GM03348 (cell line): ENCODE measurements around the gene RER1.
A peak's percentile ranks its signal among the peaks of the same experiment; 100 is the strongest.

Experiments
- DNase-seq: peaks from one replicate; pipeline ENCODE4 v3.0.0; 2012; ENCODE audit warnings: low spot score

The RER1 gene

DNA sequence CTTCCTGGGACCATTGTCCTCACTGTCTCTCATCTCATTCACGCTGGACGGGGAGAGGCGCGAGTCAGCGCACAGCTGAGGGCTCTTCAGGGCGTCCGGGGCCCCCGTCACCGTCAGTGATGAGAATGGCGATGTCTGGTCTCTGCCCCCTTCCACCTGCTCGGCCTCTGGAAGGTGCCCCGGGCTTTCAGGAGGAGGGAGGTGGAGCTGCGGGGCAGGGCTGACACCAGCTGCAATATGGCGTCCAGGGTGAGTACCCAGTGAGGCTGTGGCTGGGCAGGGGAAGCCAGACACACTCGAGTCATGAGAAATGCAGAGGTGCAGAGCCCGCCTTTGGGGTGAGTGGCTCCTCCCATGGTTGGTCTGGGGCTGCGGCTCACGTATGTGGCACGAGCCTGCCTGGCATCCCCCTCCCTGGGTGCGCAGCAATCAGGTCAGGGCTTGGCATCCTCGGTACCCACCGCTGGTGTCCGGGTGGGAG lies 15.3 kb upstream of the RER1 start:
- DNase-seq = no peak

DNA sequence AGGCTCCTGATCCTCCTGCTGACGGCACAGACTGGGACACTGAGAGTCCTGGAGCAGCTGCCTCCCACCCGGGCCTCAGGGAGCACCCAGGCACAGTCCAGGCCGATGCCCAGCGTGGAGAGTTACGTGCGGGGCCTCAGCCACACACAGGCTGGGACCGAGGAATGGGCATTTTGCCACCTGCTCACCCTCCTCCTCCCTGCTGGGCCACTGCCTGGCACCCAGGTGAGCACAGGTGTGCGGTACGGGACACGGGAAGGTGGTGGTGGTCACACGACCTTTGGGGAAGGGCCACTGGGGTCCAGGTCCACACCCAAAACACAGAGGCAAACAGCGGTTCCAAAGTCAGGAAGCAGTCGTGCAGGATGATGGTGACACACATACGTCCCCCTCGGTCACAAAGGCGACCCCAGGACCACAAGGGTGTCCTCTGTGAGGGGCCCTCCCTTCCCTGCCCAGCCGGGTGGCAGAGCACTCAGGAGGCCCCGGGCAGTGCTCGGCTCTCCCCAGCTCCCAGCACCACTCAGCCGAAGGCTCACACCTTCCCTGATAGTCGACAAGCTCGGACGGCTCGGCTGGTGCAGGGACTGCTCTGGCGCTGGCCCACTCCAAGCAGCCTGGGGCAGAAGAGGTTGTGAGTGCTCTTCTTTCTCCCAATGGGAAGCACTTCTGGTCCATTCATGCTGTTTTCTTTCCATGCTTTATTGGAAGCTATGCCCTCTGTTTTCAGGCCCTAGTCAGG lies 14.5 kb upstream of the RER1 start:
- DNase-seq = no peak

DNA sequence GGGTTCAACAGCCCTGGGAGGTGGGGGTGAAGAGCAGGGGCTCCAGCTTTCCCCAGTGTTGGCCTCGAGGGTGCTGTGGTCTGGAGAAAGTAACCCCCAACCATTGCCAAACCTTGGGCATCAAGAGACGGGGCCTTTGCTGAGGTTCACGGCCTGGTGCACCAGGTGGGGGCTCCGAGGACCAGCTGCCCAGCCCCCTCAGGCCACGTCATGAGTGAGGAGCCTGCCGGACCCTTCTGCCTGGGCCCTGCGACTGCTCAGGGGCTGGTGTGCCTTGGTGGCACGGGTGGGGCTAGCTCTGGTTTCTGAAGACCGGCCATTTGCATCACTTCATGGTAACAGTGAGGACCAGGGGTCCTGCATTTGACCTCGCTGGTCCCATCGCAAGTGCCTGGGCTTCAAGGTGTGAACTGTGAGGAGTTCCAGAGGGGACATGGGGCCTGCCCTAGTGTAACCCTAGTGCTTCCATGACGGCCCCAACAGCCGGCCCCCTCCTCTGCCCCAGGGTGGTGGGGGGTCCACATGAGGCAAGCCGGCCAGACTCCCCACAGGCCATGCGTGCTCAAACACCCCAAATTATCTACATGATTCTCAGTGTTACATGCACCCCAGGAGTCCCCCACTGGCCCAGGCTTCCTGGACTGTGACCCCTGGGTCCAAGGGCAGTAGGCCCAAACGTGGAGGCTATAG lies 13.7 kb upstream of the RER1 start:
- DNase-seq = no peak

DNA sequence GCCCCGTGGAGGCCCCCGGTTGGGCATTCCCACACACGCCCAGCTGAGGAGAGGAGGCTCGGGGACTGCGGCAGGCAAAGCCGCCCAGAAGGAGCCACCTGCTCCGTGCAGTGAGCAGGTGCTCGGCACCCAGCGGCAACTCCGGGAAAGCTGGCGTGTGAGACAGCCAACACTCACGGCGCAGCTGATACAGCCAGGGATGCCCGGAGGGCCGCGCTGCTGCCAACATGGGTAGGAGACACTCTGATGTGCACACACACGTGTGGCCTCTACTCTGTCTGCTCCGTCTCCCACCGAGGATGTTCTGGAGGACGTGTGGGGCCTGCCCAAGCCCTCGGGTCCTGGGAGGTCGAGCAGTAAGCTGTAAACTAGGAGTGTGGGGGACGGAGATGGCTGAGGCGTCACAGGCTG lies 13.2 kb upstream of the RER1 start:
- no peak for DNase-seq

DNA sequence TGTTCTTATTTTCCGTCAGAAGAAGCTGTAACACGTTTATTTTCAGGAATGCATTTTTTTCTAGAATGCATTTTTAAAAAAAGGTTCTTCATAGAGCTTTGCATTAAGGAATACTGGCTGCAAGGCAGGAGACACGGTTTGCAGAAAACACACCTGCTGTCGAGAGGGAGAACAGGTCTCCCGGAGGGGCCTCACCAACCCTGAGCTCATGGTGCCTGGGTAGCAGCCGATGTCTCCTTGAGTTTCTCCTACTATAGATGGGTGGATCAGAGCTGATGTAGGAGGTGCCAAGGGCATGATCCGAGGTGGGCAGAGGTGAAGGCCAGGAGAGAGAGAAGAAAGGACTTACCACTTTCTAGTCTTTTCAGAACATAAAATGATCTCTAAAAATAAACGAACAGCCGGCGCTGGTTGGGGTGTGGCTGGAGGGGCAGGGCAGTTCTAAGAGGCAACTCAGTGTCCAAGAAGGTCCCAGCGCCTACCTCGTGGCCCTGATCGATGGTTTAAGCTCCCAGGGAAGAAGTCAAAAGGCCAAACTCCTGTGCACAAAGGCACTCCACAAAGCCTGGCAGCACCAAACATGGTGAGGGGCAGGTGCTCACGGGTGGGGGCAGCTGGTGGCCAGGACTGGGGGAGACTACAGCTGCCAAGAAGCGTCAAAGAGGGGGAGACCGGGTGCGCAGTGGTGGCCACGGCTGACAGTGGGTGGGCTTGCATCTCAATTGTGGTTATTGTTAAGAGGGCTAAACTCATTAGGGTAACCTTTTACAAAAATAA lies 12.5 kb upstream of the RER1 start:
- no peak for DNase-seq

DNA sequence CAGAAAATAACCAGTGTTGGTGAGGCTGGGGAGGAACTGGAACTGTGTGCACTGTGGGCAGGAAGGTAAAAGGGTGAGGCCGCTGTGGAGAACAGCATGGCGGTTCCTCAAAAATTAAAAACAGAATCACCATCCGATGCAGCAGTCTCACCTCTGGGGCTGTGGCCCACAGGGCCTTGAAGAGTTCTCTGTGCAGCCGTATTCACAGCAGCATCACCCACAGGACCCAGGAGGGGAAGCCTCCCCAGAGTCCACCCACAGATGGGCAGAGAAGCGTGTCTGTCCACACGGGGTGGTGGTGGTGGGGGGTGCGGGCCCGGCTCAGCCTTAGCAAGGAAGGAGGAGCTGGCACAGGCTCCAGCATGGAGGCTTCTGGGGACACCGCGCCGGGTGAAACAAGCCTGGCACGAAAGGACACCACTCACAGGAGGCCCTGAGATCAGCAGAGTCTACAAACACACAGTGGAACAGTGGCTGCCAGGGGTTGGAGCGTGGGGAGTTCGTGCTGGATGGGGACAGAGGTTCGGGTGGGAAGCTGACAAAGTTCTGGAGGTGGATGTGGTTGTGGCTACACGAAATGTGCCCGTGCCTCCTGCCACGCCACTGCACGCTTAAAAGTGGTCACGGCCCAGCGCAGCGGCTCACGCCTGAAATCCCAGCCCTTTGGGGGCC lies 11.8 kb upstream of the RER1 start:
- DNase-seq = no peak

DNA sequence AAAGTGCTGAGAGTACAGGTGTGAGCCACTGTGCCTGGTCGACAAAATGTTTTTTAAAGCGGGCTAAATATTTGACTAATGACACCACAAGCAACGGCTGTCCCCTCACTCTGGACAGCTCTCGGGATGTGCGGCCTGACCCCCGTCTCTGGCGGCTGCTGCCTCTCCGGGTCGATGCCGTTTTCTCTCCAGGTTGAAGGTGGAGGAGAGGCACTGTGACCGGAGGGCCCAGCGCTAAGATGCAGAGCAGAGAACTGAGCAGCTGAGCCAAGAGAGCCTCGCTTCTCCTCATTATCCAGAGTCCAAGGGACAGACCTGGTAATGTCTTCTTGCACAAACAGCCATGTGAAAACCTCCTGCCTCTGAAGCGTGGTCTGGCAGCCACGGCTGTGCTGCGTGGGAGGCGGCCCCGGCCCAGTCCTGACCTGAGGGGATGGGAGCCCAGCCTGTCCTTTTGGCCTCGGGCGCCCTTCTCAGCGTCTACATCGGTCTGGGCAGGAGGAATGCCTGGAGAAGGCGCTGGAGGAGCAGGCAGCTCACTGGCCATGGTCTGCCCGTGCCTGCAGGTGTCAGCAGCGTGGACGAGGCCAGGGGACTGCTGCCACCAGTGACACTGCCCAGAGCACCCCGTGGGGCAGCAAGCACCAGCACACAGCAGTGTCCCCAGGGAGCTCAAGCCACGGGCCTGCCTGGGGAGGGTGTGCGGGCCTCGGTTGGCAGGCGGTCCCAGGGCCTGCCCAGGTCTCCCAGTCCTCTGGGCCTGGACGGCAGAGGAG lies 10.6 kb upstream of the RER1 start:
- DNase-seq = no peak

DNA sequence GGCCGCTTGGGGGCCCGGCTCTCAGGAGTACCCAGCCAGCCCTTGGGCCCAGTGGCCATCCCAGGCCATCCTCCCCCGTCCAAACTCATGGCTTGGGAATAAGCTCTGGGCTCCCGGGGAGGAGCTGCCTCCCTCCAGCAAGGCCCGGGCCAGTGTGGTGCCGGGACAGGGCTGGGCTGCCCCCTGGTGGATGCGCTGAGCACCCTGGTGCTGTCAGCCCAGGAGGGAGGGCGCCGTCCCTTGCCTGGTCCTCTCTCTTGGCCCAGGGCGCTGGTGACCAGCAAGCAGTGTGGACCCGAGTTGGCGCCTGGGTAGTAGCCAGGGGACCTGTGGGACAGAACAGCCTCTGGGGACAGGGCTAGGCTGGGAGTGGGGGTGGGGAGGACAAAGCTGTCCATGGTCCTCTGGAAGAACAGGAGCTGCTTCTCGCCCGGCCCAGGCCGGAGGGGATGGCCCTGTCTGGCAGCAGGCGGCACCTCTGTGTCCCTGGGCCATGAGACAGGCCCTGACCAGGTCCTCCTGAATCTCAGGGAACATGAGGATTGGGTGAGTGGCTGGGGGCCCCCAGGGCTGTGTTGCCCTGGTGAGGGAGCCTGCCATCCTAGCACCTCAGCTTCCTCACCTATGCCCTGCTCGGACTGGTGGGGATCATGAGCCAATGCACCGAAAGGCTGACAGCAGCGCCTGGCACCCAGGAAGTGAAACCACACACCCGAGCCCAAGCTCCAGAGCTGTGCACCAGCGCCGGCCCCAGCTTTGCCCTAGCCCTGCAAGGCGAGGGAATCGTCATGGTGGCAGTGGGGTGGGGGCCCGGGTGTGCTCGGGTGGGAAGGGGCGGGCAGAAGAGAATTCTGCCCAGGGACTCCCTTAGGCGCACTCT lies 9.7 kb upstream of the RER1 start:
- DNase-seq = peak; percentile 98

DNA sequence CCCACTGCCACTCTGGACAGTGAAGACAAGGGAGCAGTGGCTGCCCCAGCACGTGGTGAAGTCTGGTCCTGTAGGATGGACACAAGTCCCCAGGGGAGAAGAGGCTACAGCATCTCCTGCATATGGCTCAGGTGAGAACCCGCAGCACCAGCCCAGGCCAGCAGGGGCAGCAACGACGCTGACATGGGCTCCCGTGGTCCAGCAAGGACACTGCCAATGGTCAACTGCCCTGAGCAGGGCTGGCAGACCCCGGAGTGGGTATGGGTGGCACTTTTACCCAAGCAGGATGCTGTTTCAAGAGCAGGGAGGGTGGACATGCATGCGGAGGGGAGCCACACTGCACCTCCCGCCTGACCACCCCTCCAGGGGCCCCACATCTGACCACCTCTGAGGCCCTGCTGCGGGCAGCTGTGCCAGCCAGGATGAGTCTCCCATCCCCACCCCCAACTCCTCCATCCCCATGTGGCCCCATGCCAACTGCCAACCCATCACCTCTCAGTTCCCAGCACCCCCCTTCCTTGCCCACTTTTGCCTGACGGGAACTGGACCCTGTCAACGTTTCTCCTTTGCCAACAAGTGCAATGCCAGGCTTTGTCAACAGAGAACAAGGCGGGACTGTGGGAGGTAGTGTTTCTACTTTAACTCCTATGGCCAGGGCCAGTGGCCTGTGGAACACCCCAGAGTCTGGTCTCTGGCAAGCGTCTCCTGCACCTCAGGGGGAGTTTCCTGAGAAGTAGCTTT lies 8.8 kb upstream of the RER1 start:
- peak; percentile 72 for DNase-seq

DNA sequence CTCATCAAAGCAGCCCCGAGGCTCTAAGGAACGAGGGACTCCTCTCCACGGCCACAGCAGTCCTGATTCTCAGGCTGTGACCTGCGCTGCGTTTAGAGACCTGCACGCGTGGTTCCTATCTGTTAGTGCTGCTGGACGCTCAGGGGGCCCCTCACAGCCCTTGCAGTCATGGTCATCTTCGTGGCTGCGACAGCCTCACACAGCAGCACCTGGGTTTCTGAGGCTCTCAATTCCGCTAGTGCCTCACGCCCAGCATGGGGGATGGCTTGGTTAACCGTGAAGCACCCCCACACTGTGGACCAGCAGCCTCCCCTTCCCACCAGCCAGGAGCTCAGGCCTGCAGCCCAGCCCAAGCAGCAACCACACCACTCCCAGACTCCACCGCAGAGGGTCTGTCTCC lies 8.1 kb upstream of the RER1 start:
- no peak for DNase-seq

DNA sequence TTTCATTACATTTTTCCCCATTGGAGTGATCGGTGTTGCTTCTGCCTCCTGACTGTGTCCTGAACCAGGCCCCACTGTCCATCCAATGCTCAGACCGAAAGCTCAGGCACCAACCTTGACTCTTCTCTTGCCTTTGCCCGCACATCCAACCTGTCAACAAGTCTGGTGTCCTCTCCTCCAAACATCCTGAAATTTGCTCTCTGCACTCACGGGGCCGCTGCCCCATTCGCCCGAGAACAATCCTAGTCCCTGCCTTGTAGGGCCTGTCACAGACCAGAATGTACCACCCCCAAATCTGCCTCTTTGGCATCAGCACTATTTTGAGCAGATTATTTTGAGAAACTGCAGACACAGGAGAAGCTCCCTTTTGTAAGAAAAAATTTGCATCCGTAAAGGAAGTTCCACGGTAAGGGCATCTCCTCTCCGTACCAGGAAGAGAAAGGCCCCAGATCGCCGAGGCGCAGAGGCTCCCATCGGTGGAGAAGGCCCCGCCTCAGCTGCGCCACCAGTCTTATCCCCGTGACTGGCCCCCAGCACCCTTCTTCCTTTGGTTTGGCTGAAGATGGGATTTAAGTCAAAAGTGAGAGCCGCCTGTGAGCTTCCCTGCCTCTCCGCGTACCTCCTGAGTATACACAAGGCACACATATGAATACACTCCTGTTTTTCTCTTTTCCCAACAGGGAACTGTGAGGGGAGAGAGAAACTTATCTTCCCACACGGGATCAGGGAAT lies 7.3 kb upstream of the RER1 start:
- no peak for DNase-seq

DNA sequence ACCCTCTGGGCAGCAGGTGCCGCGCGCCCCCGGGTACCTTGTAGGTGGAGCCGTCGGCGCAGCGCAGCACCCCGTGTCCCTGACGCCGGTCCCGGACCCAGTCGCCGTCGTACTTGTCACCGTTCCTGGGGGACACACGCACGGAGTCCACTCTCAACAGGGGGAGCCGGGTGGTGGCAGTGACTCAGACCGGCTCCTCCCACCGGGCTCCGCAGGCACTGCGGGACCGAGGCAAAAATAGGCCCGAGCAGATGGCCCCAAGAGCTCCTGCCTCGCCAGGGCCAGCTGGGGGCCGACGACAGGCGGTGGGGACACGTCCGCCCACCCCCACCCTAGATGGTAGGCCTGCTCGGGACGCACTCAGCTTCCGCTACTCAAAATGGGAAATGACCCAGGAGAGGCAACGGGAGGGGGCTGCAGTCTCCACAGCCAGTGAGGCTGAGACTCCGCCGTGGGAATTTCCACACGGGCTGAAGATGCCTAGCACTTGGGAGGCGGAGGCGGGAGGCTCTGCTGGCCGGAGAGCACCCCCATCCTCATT lies 6.6 kb upstream of the RER1 start:
- DNase-seq = no peak

DNA sequence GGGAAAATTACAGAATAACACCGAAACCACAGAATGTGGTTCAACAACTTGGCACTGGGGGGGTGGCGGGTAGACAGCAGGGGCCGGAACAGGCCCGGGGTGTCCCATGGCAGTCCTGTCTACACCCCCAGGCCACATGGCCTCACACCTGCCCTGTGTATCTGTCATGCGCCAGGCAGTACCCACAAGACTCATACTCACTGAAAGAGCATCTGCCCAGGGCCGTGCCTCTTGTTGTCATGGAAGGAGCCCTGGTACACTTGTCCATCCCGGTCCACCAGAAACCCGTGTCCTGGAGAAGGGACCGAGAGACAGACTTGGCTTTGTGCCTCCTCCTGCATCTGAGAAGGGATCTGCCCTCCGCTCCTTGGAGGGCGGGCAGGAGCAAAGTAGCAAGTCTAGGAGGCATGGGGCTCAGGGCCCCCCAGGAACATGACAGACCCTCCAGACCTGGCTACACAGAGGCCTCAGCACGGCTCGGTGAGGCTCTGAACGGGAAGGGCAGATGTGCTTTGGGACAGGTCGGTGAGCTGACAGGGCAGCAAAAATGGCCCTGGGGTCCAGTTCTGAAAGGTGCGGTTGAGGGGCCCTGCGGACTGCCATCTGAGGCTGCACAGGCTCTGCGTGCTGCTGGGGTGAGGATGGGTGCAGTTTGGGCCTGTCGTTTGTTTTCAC lies 5.9 kb upstream of the RER1 start:
- no peak for DNase-seq

DNA sequence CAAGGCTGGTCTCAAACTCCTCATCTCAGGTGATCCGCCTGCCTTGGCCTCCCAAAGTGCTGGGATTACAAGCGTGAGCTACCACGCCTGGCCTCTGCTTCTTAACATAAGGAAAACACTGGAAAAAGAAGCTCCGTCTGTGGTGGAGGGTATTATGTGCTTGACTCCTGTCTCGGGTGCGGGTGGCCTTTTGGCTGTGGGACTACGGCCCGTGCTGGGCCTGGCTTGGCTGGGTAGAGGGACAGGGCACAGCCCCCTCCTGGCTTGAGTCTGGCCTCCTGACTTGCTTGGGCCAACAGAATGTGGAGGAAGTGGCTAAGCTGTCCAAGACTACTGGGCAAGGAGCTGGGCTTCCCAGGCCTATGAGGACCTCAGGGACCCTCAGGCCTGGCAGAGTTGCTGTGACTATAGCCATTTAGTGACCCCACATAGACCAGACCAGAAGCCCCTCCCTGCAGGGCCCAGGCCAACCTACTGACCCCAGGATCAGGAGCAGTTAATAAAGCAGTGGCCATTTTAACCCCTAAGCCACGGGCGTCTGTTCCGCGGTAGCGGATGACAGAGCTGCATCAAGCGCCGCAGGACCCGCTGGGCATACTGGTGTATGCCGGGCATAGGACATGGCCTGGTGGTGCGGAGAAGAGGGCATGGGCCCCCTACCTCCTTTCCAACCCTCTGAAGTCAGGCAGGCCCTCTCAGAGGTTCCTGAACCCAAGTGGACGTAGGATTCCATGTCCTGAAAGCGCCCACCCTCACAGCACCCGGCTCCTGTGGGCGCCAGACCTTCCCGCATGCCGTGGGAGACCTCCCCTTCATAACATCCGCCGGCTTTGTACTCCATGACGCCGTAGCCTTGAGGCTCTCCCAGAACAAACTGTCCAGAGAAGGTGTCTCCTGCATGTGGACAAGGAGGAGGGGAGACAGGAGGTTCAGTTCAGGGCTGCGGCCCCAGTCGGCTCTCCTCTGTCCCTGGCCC lies 4.7 kb upstream of the RER1 start:
- DNase-seq = no peak

DNA sequence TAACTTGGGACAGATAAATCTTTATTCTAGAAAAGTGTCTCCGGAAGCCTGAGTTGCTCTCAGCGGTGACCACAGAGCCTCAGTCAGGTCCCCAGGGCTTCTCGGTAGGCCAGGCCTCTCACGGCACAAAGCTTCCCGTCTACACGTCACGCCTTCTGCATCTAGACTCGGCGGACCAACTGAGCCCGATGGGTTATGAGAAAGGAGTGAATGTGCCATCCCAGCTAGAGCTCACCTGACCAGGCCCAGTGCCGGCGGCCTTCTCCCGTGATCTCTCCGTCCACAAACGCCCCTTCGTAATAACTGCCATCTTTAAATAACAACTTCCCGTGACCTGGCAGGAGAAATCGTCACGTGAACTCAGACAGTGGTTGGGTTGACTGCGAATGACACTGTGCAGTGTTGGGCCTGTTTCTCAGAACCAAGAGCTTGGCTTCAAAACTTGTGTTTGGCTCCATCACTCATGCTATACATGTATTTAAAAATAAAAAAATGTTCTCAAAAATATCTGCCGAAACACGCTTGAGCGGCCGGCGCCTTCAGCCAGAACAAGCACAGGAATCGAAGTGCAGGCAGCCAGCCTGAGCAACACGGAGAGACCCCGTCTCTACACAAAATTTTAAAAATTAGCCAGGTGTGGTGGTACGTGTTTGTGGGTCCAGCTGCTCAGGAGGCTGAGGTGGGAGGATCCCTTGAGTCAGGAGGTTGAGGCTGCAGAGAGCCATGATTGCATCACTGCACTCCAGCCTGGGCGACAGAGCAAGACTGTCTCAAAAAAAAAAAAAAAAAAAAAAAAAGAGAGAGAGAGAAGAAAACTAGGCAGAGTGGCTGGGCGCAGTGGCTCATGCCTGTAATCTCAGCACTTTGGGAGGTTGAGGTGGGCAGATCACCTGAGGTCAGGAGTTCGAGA lies 3.4 kb upstream of the RER1 start:
- DNase-seq = no peak

DNA sequence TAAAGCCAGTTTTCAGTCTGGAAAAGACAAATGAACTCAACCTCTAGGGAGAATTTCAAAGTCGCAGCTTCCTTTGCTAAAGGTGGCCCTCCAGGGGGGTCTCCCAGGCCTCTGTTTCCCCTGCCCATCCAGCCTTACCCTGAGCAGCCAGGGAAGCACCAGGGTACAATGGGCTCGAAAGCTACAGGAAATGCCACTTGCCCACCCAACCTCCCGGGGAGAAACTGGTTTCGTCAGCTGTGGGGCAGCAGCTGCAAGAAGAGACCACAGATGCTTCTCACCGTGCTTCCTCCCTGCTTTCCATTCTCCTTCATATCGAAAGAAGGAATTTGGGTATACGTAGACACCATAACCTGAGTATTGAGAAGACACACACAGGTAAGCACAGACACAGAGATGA lies 2.0 kb upstream of the RER1 start:
- no peak for DNase-seq
